Neuronal stem cell (in vitro differentiated cells): ENCODE measurements around the gene ABHD16A.
A peak's percentile ranks its signal among the peaks of the same experiment; 100 is the strongest.

Experiments
- DNase-seq: peaks from one replicate; pipeline ENCODE4 v3.0.0-alpha.2; 2013; ENCODE audit warnings: low spot score
- H2AFZ ChIP-seq: one replicate; pipeline ENCODE4 v1.6.1; 2013; ENCODE audit warnings: mild to moderate bottlenecking, low read length, inconsistent platforms
- H2AK5ac ChIP-seq: 2 replicates; pipeline ENCODE4 v1.6.1; 2013; ENCODE audit warnings: low read depth, mild to moderate bottlenecking, inconsistent platforms, low read length, moderate library complexity, mixed read lengths
- H2BK120ac ChIP-seq: 2 replicates; pipeline ENCODE4 v1.6.1; 2013; ENCODE audit warnings: low read depth, mild to moderate bottlenecking, inconsistent platforms, low read length, moderate library complexity, mixed read lengths
- H2BK12ac ChIP-seq: one replicate; pipeline ENCODE4 v1.6.1; 2013; ENCODE audit warnings: low read length, inconsistent platforms
- H2BK15ac ChIP-seq: 2 replicates; pipeline ENCODE4 v1.6.1; 2013; ENCODE audit warnings: mild to moderate bottlenecking, low read length, inconsistent platforms, mixed read lengths
- H2BK5ac ChIP-seq: one replicate; pipeline ENCODE4 v1.6.1; 2013; ENCODE audit warnings: inconsistent platforms, mild to moderate bottlenecking, low read length, moderate library complexity
- H3K14ac ChIP-seq: one replicate; pipeline ENCODE4 v1.6.1; 2013; ENCODE audit warnings: low read length, inconsistent platforms
- H3K18ac ChIP-seq: 2 replicates; pipeline ENCODE4 v1.6.1; 2013; ENCODE audit warnings: low read length, inconsistent platforms
- H3K23ac ChIP-seq: 2 replicates; pipeline ENCODE4 v1.6.1; 2013; ENCODE audit warnings: low read depth, mild to moderate bottlenecking, mixed read lengths, low read length, inconsistent platforms; ENCODE audit not compliant: poor library complexity
- H3K27ac ChIP-seq: replicated peaks from 3 replicates; pipeline ENCODE4 v1.5.1; 2013; ENCODE audit warnings: low read length, inconsistent platforms
- H3K27me3 ChIP-seq, 3 experiments: 2 replicates each; pipeline ENCODE4 v1.6.1; 2013; ENCODE audit warnings: low read length in 3 of 3, mild to moderate bottlenecking in 2 of 3, inconsistent platforms in 1 of 3, low read depth in 1 of 3, mixed read lengths in 1 of 3, moderate library complexity in 1 of 3; ENCODE audit not compliant: control insufficient read depth in 3 of 3, insufficient read depth in 3 of 3
- H3K36me3 ChIP-seq, 2 donors: replicated peaks in 1 of 2; 2 replicates each; pipeline ENCODE4 v1.6.1; 2013; ENCODE audit warnings: low read length in 2 of 2; ENCODE audit not compliant: control insufficient read depth in 2 of 2, insufficient read depth in 2 of 2
- H3K4ac ChIP-seq: 2 replicates; pipeline ENCODE4 v1.6.1; 2013; ENCODE audit warnings: inconsistent platforms, mild to moderate bottlenecking, low read length, moderate library complexity
- H3K4me1 ChIP-seq, 2 donors: 1 replicate in 1 of 2; 2 replicates in 1 of 2; pipeline ENCODE4 v1.6.1; 2013; ENCODE audit warnings: low read length in 2 of 2, low read depth in 1 of 2; ENCODE audit not compliant: control insufficient read depth in 2 of 2, insufficient read depth in 1 of 2
- H3K4me2 ChIP-seq: one replicate; pipeline ENCODE4 v1.6.1; 2013; ENCODE audit warnings: mild to moderate bottlenecking, low read length, inconsistent platforms; ENCODE audit not compliant: insufficient read depth, poor library complexity, severe bottlenecking
- H3K4me3 ChIP-seq, 2 donors: 2 replicates each; pipeline ENCODE4 v1.5.1; 2013; ENCODE audit warnings: low read length in 2 of 2, mild to moderate bottlenecking in 2 of 2, inconsistent platforms in 1 of 2, moderate library complexity in 1 of 2
- H3K79me1 ChIP-seq: one replicate; pipeline ENCODE4 v1.6.1; 2013; ENCODE audit warnings: low read depth, mild to moderate bottlenecking, inconsistent platforms, low read length, moderate library complexity
- H3K9ac ChIP-seq: one replicate; pipeline ENCODE4 v1.6.1; 2013; ENCODE audit warnings: mild to moderate bottlenecking, low read depth, low read length, inconsistent platforms; ENCODE audit not compliant: poor library complexity
- H3K9me3 ChIP-seq, 2 donors: replicated peaks in 1 of 2; 2 replicates each; pipeline versions ENCODE3 to v1.6.1; 2013; ENCODE audit warnings: low read length in 2 of 2, mild to moderate bottlenecking in 2 of 2, inconsistent platforms in 1 of 2, low read depth in 1 of 2, mixed read lengths in 1 of 2, moderate library complexity in 1 of 2; ENCODE audit not compliant: control insufficient read depth in 2 of 2, insufficient read depth in 1 of 2
- H4K8ac ChIP-seq: one replicate; pipeline ENCODE4 v1.6.1; 2013; ENCODE audit warnings: low read depth, mild to moderate bottlenecking, inconsistent platforms, low read length, moderate library complexity
- H4K91ac ChIP-seq: one replicate; pipeline ENCODE4 v1.6.1; 2013; ENCODE audit warnings: low read length, low read depth, mild to moderate bottlenecking, inconsistent platforms; ENCODE audit not compliant: poor library complexity
- WGBS, 2 donors: extraction: QIAGEN DNeasy Blood & Tissue Kit; methylation state at CpG; one replicate each; pipeline ENCODE4 v1.1.7; 2013; ENCODE audit warnings: missing lambda C conversion rate in 2 of 2, mixed read lengths in 1 of 2; ENCODE audit not compliant: insufficient read length in 2 of 2, insufficient replicate concordance in 1 of 2; ENCODE audit errors: extremely low coverage in 2 of 2; 5-methylcytosine and 5-hydroxymethylcytosine counted together

ABHD16A gene

DNA sequence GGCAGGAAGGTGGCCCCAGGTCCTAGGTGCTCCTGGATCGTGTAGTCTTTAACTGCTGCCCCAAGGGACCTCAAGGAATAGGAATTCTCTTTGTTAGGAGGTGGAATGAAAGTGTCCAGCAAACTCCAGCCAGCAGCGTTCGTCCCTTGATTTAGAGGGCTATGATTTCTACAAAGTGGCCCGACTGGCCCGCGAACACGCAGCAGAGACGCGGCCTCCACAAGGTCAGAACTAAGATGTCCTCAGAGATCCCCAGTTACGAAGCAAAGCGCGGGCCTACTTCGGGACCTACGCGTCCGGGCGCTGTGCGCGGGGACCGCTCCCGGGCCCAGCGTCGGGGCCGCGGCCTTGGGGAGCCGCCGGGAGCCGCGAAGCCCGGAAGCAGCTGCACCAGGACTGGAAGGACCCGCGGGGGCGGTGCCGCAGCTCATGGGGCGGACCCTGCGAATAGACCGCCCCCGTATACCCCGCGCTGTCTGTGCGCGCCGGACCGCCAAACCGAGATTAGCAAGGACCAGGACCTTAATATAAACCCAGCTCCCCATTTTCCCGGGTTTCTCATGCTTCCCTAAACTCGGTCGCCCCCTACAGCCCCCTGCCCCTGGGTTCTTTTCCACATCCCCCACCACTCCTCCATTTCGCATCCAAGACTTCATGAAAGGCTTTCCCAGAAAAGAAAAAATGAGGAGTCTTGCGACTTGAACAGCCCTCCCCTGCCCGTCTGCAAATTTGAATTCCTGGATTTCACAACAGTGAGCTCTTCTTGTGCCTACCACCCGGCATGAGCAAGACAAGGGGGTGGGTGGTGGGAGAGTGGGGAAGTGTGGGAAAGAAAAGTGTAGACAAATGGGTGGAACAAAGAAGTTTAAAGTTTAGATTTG, 42.5 kb downstream of the ABHD16A start, which contains the start of gene C6orf47:
Gene C6orf47 (minus strand): TSS at position 398 of the 881 bp plus-strand sequence. CDS start 831 bp downstream, outside the sequence.
- Histone ChIP-seq H2AK5ac (peak within 1 kb of the TSS; percentile 1), H3K9me3 (no peaks in the 10 kb centered on the region), H3K23ac (peak within 1 kb of the TSS; percentile 70), H3K9ac (peak within 1 kb of the TSS; percentile 91), H3K4ac (no peak within 1 kb of the TSS), H4K91ac (no peak within 1 kb of the TSS), H2BK120ac (no peak within 1 kb of the TSS), H3K36me3 (peaks cover 15 to 66% of the 10 kb centered on the region in 2 donors), H3K79me1 (peaks cover 11% of the 10 kb centered on the region), H3K27me3 (no peaks in the 10 kb centered on the region), H3K18ac (peak within 1 kb of the TSS; percentile 62), H2BK12ac (no peak within 1 kb of the TSS), H4K8ac (no peak within 1 kb of the TSS), H3K14ac (no peak within 1 kb of the TSS), H2AFZ (peak within 1 kb of the TSS; percentile 83), H3K4me3 (peak within 1 kb of the TSS; percentile 67 to 91), H2BK5ac (peak within 1 kb of the TSS; percentile 32), H3K4me1 (peaks cover 22 to 23% of the 10 kb centered on the region in 2 donors), H2BK15ac (no peak within 1 kb of the TSS), H3K27ac (peak within 1 kb of the TSS; percentile 63), H3K4me2 (peak within 1 kb of the TSS; percentile 82)
- DNase-seq, result peak; percentile 72
- whole genome bisulfite sequencing, 2 donors, result no CpG with 5 or more reads among the region's 52 CpGs

DNA sequence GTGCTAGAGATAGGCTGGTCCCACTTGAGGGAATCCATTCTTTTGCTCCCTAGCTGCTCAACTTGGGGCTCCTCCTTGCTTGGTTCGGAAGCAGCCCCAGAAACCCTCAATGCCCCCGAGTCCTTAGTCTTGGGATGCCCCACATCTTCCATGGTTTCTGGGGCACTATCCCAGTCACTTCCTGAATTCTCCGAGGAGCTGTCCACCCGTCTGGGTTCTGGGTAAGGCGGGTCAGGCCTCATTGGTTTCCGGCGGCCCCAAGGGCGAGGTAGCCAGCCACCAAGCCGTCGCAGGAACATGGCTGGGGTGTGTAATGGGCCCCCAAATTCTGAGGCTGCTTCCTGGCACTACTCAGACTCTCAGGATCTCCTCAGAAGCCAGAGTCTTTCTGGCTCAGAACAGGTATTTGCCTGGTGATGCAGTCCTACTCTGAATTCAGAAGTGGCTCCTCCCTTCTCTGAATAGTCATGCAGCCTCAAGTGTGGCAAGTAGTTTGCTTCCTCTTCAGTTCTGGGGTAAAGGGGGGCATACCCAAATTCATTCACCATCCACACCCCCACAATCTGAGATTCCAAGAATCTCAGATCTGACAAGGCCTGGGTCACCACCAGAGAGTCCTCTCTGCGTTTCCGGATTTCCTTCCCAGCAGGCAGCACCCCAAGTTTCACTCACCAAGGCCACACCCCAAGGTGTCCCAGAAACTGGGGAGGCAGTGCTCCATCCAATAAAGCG, 43.3 kb downstream of the ABHD16A start:
- H4K91ac ChIP-seq, result no peak overlapping the region
- peak overlapping the region; percentile 82 for H3K4me2 ChIP-seq
- H4K8ac ChIP-seq, result no peak overlapping the region
- H3K4ac ChIP-seq, result no peak overlapping the region
- H3K9ac ChIP-seq, result peak overlapping the region; percentile 91
- H3K14ac ChIP-seq, result no peak overlapping the region
- H3K27me3 ChIP-seq, result no peaks in the 10 kb centered on the region
- no peak overlapping the region for H2AK5ac ChIP-seq
- H3K36me3 ChIP-seq, result peaks cover 15 to 66% of the 10 kb centered on the region in 2 donors
- no peaks in the 10 kb centered on the region for H3K9me3 ChIP-seq
- peaks cover 22 to 23% of the 10 kb centered on the region in 2 donors for H3K4me1 ChIP-seq
- no peak overlapping the region for H2BK120ac ChIP-seq
- peak overlapping the region; percentile 63 for H3K27ac ChIP-seq
- no peak overlapping the region for H2BK15ac ChIP-seq
- peak overlapping the region; percentile 83 for H2AFZ ChIP-seq
- peak overlapping the region; percentile 67 to 91 for H3K4me3 ChIP-seq
- peak overlapping the region; percentile 70 for H3K23ac ChIP-seq
- H2BK12ac ChIP-seq, result no peak overlapping the region
- WGBS, 2 donors, result no CpG with 5 or more reads among the region's 13 CpGs
- no peak for DNase-seq
- H2BK5ac ChIP-seq, result no peak overlapping the region
- H3K18ac ChIP-seq, result peak overlapping the region; percentile 62
- H3K79me1 ChIP-seq, result peaks cover 11% of the 10 kb centered on the region

DNA sequence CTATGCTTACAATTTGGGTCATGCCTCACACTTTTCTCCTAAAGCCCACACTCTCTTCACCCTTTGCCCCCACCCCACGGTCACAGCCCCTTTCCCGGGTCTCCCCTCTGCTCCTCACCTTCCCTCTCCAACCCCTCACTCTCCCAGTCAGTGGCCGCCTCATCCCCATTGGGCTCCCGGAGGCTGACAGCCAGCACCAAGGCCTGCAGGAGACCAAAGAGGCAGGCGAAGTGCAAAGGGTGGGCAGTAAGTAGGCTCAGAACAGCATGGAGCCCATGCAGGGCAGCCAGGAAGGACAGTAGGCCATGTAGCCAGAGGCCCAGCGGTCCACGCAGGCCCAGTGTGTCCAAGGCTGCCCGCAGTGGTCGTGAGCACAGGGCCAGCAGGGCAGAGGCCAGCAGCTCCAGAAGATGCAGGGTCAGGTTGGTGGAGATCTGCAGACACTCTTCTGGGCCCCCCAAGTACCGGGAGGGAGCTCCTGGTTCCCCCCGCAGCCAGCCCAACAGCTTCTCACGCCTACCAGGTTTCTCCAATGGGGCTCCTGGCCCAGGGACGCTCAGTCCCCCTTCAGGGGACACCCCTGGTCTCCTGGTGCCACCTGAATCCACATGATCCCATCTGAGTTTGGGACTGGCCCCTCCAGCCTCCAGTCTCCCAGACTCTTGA, 44.0 kb downstream of the ABHD16A start:
- no peak overlapping the region for H2BK5ac ChIP-seq

More for the DNA sequence above, 44.0 kb downstream of the ABHD16A start:
- Histone ChIP-seq H2BK12ac (no peak overlapping the region), H3K9ac (peak overlapping the region; percentile 45), H3K23ac (peak overlapping the region; percentile 37), H3K4ac (no peak overlapping the region), H3K4me3 (peak overlapping the region in 1 of 2 donors; percentile 67), H4K91ac (no peak overlapping the region), H3K14ac (no peak overlapping the region), H2BK120ac (no peak overlapping the region), H3K27me3 (no peaks in the 10 kb centered on the region), H3K9me3 (no peaks in the 10 kb centered on the region), H2BK15ac (no peak overlapping the region), H4K8ac (no peak overlapping the region), H3K79me1 (peaks cover 11% of the 10 kb centered on the region), H3K27ac (no peak overlapping the region), H3K4me2 (peak overlapping the region; percentile 82), H2AFZ (no peak overlapping the region), H3K4me1 (peaks cover 19 to 23% of the 10 kb centered on the region in 2 donors), H3K18ac (no peak overlapping the region), H2AK5ac (peak overlapping the region; percentile 15), H3K36me3 (peaks cover 15 to 64% of the 10 kb centered on the region in 2 donors)
- WGBS, 2 donors, result no CpG with 5 or more reads among the region's 13 CpGs
- no peak for DNase-seq
